MM.1S (cell line): ENCODE measurements around the gene RBM11.

Experiments used
- DNase-seq: peaks from one replicate; pipeline ENCODE4 v3.0.0-alpha.2; 2015
- H2AFZ ChIP-seq: fragments of 300-600 bp; sonication (generic); 2 replicates; pipeline ENCODE4 v1.6.0; 2016; ENCODE audit warnings: antibody characterized with exemption, low read length
- H3F3A ChIP-seq: fragments of 300-600 bp; sonication (generic); 2 replicates; pipeline ENCODE4 v1.6.1; 2016; ENCODE audit warnings: mild to moderate bottlenecking, antibody characterized with exemption, low read length, moderate library complexity, mixed read lengths; ENCODE audit not compliant: insufficient read depth
- H3K27ac ChIP-seq: fragments of 300-600 bp; sonication (generic); 2 replicates; pipeline ENCODE4 v1.5.1; 2016; ENCODE audit warnings: mild to moderate bottlenecking, low read length
- H3K27me3 ChIP-seq: fragments of 300-600 bp; sonication (generic); replicated peaks from 2 replicates; pipeline ENCODE4 v1.6.0; 2016; ENCODE audit warnings: low read length; ENCODE audit not compliant: insufficient read depth
- H3K36me3 ChIP-seq: fragments of 300-600 bp; sonication (generic); replicated peaks from 2 replicates; pipeline ENCODE4 v1.6.1; 2016; ENCODE audit warnings: mild to moderate bottlenecking, low read length, mixed read lengths; ENCODE audit not compliant: insufficient read depth
- H3K4me1 ChIP-seq: fragments of 300-600 bp; sonication (generic); 2 replicates; pipeline ENCODE4 v1.6.1; 2016; ENCODE audit warnings: low read length, mixed read lengths
- H3K4me2 ChIP-seq: fragments of 300-600 bp; sonication (generic); 2 replicates; pipeline ENCODE4 v1.6.0; 2016; ENCODE audit warnings: low read depth, low read length
- H3K4me3 ChIP-seq: fragments of 300-600 bp; sonication (generic); 2 replicates; pipeline ENCODE4 v1.5.1; 2016; ENCODE audit warnings: low read length, mixed read lengths
- H3K79me2 ChIP-seq: fragments of 300-600 bp; sonication (generic); 2 replicates; pipeline ENCODE4 v1.6.1; 2016; ENCODE audit warnings: mixed run types, low read length, mixed read lengths
- H3K9ac ChIP-seq: fragments of 300-600 bp; sonication (generic); 2 replicates; pipeline ENCODE4 v1.6.1; 2016; ENCODE audit warnings: low read length, mixed read lengths
- H3K9me2 ChIP-seq: fragments of 300-600 bp; sonication (generic); replicated peaks from 2 replicates; pipeline ENCODE4 v1.6.1; 2016; ENCODE audit warnings: mild to moderate bottlenecking, low read length, mixed read lengths; ENCODE audit not compliant: insufficient read depth
- H3K9me3 ChIP-seq: fragments of 300-600 bp; sonication (generic); replicated peaks from 2 replicates; pipeline ENCODE4 v1.6.1; 2016; ENCODE audit warnings: mild to moderate bottlenecking, low read length, mixed read lengths; ENCODE audit not compliant: insufficient read depth
- H4K20me1 ChIP-seq: fragments of 300-600 bp; sonication (generic); 2 replicates; pipeline ENCODE4 v1.6.1; 2016; ENCODE audit warnings: mild to moderate bottlenecking, low read length, moderate library complexity, mixed read lengths; ENCODE audit not compliant: insufficient read depth
- CTCF ChIP-seq: fragments of 300-600 bp; sonication (generic); IDR thresholded peaks from 2 replicates; pipeline ENCODE4 v1.5.1; 2016; ENCODE audit warnings: antibody characterized with exemption, low read length, mixed read lengths
- EZH2 ChIP-seq: fragments of 300-600 bp; sonication (generic); optimal IDR thresholded peaks from 2 replicates; pipeline ENCODE3; 2017; ENCODE audit warnings: low read depth, mild to moderate bottlenecking, antibody characterized with exemption, low read length, mixed read lengths
- EZH2phosphoT487 ChIP-seq: fragments of 300-600 bp; sonication (generic); IDR thresholded peaks from 2 replicates; pipeline ENCODE4 v1.6.1; 2018; ENCODE audit warnings: antibody characterized with exemption, low read length

The RBM11 gene

DNA sequence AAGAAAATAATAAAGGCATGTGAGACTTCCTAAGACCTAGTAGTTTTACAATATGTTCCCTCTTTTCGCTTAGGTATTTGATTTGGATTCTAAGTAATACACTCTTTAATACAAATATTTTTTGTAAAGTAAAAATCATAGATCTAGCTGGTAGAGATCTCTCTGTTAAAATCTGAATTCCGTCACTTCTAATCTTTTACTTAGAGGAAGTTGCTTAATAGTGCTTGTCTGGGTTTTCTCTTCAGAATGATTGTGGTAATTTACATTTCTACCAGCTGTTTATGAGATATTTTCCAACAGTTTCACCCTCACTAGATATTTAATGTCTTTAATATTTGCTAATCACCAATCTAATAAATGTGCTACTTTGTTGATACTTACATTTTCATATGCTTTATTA is 23.3 kb downstream of the RBM11 start:
- Histone ChIP-seq H2AFZ (no peak overlapping the region), H3F3A (no peaks in the 10 kb centered on the region), H3K4me1 (no peaks in the 10 kb centered on the region), H3K9me2 (no peaks in the 10 kb centered on the region), H3K4me2 (no peak overlapping the region), H4K20me1 (no peaks in the 10 kb centered on the region), H3K27ac (no peak overlapping the region), H3K27me3 (no peaks in the 10 kb centered on the region), H3K79me2 (no peaks in the 10 kb centered on the region), H3K36me3 (no peaks in the 10 kb centered on the region), H3K9me3 (no peaks in the 10 kb centered on the region), H3K9ac (no peak overlapping the region), H3K4me3 (no peak overlapping the region)
- no peak for DNase-seq
- TF ChIP-seq EZH2 (no peak), EZH2phosphoT487 (no peak), CTCF (no peak)

DNA sequence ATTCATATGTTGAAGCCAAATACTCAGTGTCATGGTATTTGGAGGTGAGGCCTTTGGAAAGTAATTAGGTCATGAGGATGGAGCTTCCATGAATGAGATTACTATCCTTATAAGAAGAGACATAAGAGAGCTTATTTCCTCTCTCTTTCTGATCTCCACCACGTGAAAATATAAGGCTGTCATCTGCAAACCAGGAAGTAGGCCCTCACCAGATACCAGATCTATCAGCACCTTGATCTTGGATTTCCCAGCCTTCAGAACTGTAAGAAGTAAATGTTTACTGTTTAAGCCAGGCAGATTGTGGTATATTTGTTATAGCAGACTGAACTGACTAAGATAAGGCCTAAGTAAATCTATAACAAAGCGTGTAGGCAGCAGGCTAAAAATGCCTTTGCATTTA is 25.3 kb downstream of the RBM11 start:
- Histone ChIP-seq H3K4me3 (no peak overlapping the region), H3F3A (no peaks in the 10 kb centered on the region), H3K9ac (no peak overlapping the region), H3K36me3 (no peaks in the 10 kb centered on the region), H4K20me1 (no peaks in the 10 kb centered on the region), H3K4me1 (no peaks in the 10 kb centered on the region), H3K79me2 (no peaks in the 10 kb centered on the region), H2AFZ (no peak overlapping the region), H3K4me2 (no peak overlapping the region), H3K27me3 (no peaks in the 10 kb centered on the region), H3K27ac (no peak overlapping the region), H3K9me2 (no peaks in the 10 kb centered on the region), H3K9me3 (no peaks in the 10 kb centered on the region)
- no peak for TF ChIP-seq EZH2phosphoT487
- no peak for TF ChIP-seq EZH2
- DNase-seq: no peak

DNA sequence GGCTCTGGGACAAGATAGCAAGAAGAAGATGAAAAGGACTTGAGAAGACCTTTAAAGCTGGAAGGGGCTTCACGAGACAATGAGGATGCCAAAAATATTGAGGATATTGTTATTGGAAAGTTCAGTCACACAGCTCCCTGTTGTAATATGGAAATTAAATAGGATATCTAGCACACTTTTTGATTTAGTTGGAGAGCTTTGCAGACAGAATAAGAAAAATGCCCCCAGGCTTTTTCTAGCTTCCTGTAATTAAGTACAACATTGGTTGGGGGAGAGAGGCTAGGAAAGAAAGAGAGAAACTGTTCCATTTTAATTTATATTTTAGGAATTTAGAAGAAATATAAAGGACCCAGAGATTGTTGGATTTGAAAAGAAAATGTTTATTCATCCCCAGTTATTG is 27.5 kb downstream of the RBM11 start:
- Histone ChIP-seq H3K27me3 (no peaks in the 10 kb centered on the region), H3K36me3 (no peaks in the 10 kb centered on the region), H3K4me1 (no peaks in the 10 kb centered on the region), H3F3A (no peaks in the 10 kb centered on the region), H3K9me3 (no peaks in the 10 kb centered on the region), H3K9ac (no peak overlapping the region), H3K27ac (no peak overlapping the region), H3K4me3 (no peak overlapping the region), H3K79me2 (no peaks in the 10 kb centered on the region), H2AFZ (no peak overlapping the region), H4K20me1 (no peaks in the 10 kb centered on the region), H3K4me2 (no peak overlapping the region), H3K9me2 (no peaks in the 10 kb centered on the region)
- no peak for DNase-seq
- TF ChIP-seq EZH2phosphoT487 (no peak), EZH2 (no peak), CTCF (no peak)

GRCh38 chr21:14243874-14244273 is 27.9 kb downstream of the RBM11 start:
- H3F3A ChIP-seq: no peaks in the 10 kb centered on the region
- H3K27ac ChIP-seq: no peak overlapping the region
- TF ChIP-seq EZH2phosphoT487 (no peak), CTCF (no peak), EZH2 (no peak)
- H3K4me2 ChIP-seq: no peak overlapping the region
- no peak overlapping the region for H3K4me3 ChIP-seq
- H3K27me3 ChIP-seq: no peaks in the 10 kb centered on the region
- H4K20me1 ChIP-seq: no peaks in the 10 kb centered on the region
- DNase-seq: no peak
- H3K9me2 ChIP-seq: no peaks in the 10 kb centered on the region
- no peaks in the 10 kb centered on the region for H3K4me1 ChIP-seq
- H3K36me3 ChIP-seq: no peaks in the 10 kb centered on the region
- no peak overlapping the region for H2AFZ ChIP-seq
- no peak overlapping the region for H3K9ac ChIP-seq
- H3K79me2 ChIP-seq: no peaks in the 10 kb centered on the region
- no peaks in the 10 kb centered on the region for H3K9me3 ChIP-seq
